SK-N-SH (cell line): ENCODE results near the gene FETUB.

Experiments used
- CHD2 ChIP-seq: fragments of 150-350 bp; IDR thresholded peaks from 2 replicates; pipeline ENCODE4 v1.6.1; 2018; ENCODE audit warnings: low read length; ENCODE audit not compliant: partially characterized antibody
- EP300 ChIP-seq, 2 experiments: IDR thresholded peaks; 2 replicates each; pipeline versions ENCODE4 v1.4.0 to v1.6.1; 2012; ENCODE audit warnings: borderline replicate concordance in 1 of 2, low read depth in 1 of 2, low read length in 1 of 2
- EZH2phosphoT487 ChIP-seq: fragments of 200-600 bp; sonication (generic); IDR thresholded peaks from 2 replicates; pipeline ENCODE4 v1.6.1; 2017; ENCODE audit warnings: low read depth, mixed run types, mild to moderate bottlenecking, antibody characterized with exemption, moderate library complexity, borderline replicate concordance
- FOSL2 ChIP-seq: IDR thresholded peaks from 2 replicates; pipeline ENCODE4 v1.4.0; 2012; ENCODE audit warnings: low read depth, mild to moderate bottlenecking, moderate library complexity, borderline replicate concordance
- IRF3 ChIP-seq: fragments of 150-350 bp; IDR thresholded peaks from 2 replicates; pipeline ENCODE4 v1.6.1; 2016; ENCODE audit warnings: mild to moderate bottlenecking, low read depth, low read length
- MXI1 ChIP-seq: IDR thresholded peaks from 2 replicates; pipeline ENCODE4 v1.6.1; 2012; ENCODE audit warnings: mild to moderate bottlenecking, low read depth, low read length, improper control_type of control experiment
- RCOR1 ChIP-seq: fragments of 150-350 bp; IDR thresholded peaks from 2 replicates; pipeline ENCODE4 v1.6.1; 2017; ENCODE audit warnings: antibody characterized with exemption, low read length
- REST ChIP-seq: IDR thresholded peaks from 2 replicates; pipeline ENCODE4 v1.6.1; 2012; ENCODE audit warnings: mild to moderate bottlenecking, low read depth, low read length, moderate library complexity
- SMC3 ChIP-seq: IDR thresholded peaks from 2 replicates; pipeline ENCODE4 v1.6.1; 2012; ENCODE audit warnings: low read depth, low read length, improper control_type of control experiment
- TAF1 ChIP-seq: IDR thresholded peaks from 2 replicates; pipeline ENCODE4 v1.6.1; 2012; ENCODE audit warnings: low read depth, mild to moderate bottlenecking, low read length, moderate library complexity, borderline replicate concordance
- TF ChIP-seq, protein P1 (sequence below): fragments of 200-600 bp; sonication (generic); IDR thresholded peaks from 2 replicates; pipeline ENCODE4 v1.6.1; 2017; ENCODE audit warnings: antibody characterized with exemption, mild to moderate bottlenecking, moderate library complexity

DNA sequence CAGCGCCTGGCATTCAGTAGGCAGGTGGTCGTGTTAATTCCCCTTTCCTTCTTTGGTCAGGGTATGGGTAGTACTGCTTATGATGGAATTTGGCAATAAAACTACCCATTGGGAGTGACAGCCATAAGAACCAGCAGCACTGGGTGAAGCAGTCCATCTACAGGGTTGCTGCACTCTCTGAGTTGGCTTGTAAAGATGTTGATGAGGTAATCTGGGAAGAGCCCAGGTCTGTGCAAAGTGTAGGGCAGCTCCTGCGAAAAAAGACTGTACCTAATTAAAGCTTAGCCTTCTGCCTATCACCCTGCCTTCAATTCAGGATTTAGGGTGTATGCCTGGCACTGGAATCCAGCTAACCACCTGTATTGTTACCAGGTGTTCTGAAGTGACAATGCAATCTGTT is 4.7 kb upstream of the FETUB start:
- TF ChIP-seq IRF3 (no peak), SMC3 (no peak), FOSL2 (no peak), CHD2 (no peak), RCOR1 (no peak), EZH2phosphoT487 (no peak), EP300 (IDR thresholded peaks at IDR 0.05; ENCODE audit: borderline replicate concordance in 1 of 2, low read depth in 1 of 2, low read length in 1 of 2) (no peak), TAF1 (no peak), REST (no peak), MXI1 (no peak)
- TF ChIP-seq, protein P1, sequence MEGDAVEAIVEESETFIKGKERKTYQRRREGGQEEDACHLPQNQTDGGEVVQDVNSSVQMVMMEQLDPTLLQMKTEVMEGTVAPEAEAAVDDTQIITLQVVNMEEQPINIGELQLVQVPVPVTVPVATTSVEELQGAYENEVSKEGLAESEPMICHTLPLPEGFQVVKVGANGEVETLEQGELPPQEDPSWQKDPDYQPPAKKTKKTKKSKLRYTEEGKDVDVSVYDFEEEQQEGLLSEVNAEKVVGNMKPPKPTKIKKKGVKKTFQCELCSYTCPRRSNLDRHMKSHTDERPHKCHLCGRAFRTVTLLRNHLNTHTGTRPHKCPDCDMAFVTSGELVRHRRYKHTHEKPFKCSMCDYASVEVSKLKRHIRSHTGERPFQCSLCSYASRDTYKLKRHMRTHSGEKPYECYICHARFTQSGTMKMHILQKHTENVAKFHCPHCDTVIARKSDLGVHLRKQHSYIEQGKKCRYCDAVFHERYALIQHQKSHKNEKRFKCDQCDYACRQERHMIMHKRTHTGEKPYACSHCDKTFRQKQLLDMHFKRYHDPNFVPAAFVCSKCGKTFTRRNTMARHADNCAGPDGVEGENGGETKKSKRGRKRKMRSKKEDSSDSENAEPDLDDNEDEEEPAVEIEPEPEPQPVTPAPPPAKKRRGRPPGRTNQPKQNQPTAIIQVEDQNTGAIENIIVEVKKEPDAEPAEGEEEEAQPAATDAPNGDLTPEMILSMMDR: no peak
